HL-60 (cell line): ENCODE data around the gene BMPER.

Experiments
- DNase-seq, 2 experiments: peaks; one replicate each; pipeline ENCODE4 v3.0.0-alpha.2; 2010 to 2020; ENCODE audit warnings: low read depth in 1 of 2, low spot score in 1 of 2
- H3K27ac ChIP-seq: fragments of 250-450 bp; sonication (Bioruptor Pico); replicated peaks from 2 replicates; pipeline ENCODE4 v1.5.1; 2020; ENCODE audit warnings: mild to moderate bottlenecking, moderate library complexity
- H3K27me3 ChIP-seq: fragments of 250-450 bp; sonication (Bioruptor Pico); 2 replicates; pipeline ENCODE4 v1.5.1; 2021; ENCODE audit warnings: mild to moderate bottlenecking, moderate library complexity; ENCODE audit not compliant: insufficient read depth, poor library complexity, severe bottlenecking
- H3K4me3 ChIP-seq: replicated peaks from 2 replicates; pipeline ENCODE4 v1.5.1; 2011; ENCODE audit warnings: mild to moderate bottlenecking, control low read depth, low read length; ENCODE audit not compliant: insufficient read depth
- CTCF ChIP-seq: IDR thresholded peaks from one replicate; pipeline ENCODE4 v1.5.1; 2011; ENCODE audit warnings: low read length, control low read depth, inconsistent platforms; ENCODE audit not compliant: insufficient read depth
- GABPA ChIP-seq: IDR thresholded peaks from 2 replicates; pipeline ENCODE4 v1.6.1; 2012; ENCODE audit warnings: low read depth
- POLR2AphosphoS5 ChIP-seq: IDR thresholded peaks from 2 replicates; pipeline ENCODE4 v1.6.1; 2012; ENCODE audit warnings: low read depth
- REST ChIP-seq: IDR thresholded peaks from 2 replicates; pipeline ENCODE4 v1.6.1; 2012; ENCODE audit warnings: low read depth; ENCODE audit not compliant: insufficient replicate concordance
- SPI1 ChIP-seq: IDR thresholded peaks from 2 replicates; pipeline ENCODE4 v1.6.1; 2012; ENCODE audit warnings: low read depth, mild to moderate bottlenecking, borderline replicate concordance

Gene BMPER

GRCh38 chr7:33937871-33938270, 32.5 kb downstream of the BMPER start:
- DNase-seq = no peak
- Histone ChIP-seq H3K27me3 (no peaks in the 10 kb centered on the region), H3K27ac (no peak overlapping the region), H3K4me3 (no peak overlapping the region)
- TF ChIP-seq REST (no peak), CTCF (no peak), GABPA (no peak), SPI1 (no peak)

DNA sequence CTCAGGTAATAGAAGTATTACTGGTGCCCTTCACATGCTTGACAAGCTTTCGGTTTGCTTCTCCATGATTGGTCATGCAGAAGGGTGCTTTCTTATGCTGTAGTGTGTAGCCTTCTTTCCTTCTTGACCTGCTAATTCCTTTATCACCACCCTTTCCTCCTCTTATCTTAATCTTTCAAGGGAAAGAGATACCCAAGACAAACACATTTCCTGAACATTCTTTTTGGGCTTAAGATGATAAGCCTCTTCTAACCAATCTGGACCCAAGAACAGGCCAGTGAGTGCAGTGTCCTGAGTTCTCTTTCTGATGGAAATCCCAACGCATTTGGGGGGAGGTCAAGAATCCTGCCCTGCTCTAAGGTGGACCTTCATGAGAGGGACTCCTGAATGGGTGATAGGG, 33.8 kb downstream of the BMPER start:
- TF ChIP-seq GABPA (no peak), SPI1 (no peak), REST (no peak), POLR2AphosphoS5 (no peak), CTCF (no peak)
- no peak for DNase-seq
- H3K27ac ChIP-seq = no peak overlapping the region
- no peaks in the 10 kb centered on the region for H3K27me3 ChIP-seq
- H3K4me3 ChIP-seq = no peak overlapping the region

GRCh38 chr7:33940503-33940902, 35.2 kb downstream of the BMPER start:
- Histone ChIP-seq H3K4me3 (no peak overlapping the region), H3K27ac (no peak overlapping the region), H3K27me3 (no peaks in the 10 kb centered on the region)
- TF ChIP-seq SPI1 = no peak
- TF ChIP-seq POLR2AphosphoS5 = no peak
- no peak for TF ChIP-seq REST
- no peak for DNase-seq

DNA sequence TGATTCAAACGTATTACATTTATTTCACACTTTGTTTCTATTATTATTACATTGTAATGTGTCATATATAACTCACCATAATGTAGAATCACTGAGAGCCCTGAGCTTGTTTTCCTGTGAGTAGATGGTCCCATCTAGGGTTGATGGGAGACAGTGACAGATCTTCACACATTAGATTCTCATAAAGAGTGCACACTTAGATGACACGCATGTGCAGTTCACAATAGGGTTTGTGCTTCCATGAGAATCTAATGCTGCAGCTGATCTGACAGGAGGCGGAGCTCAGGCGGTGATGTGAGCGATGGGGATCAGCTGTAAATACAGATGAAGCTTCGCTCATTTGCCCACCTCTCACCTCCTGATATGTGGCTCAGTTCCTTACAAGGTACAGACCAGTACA, 36.1 kb downstream of the BMPER start:
- Histone ChIP-seq H3K27ac (no peak overlapping the region), H3K4me3 (no peak overlapping the region), H3K27me3 (no peaks in the 10 kb centered on the region)
- DNase-seq = no peak
- TF ChIP-seq CTCF = no peak
- TF ChIP-seq GABPA = no peak
- TF ChIP-seq SPI1 = no peak
